K562 (cell line): ENCODE data around the gene ROR2. TPM values are rescaled to one million over a fixed set of nuclear protein-coding genes. Genes with fewer than 3 reads are reported as not detected.

Experiments used
- BHLHE40 ChIP-seq: IDR thresholded peaks from 2 replicates; pipeline ENCODE4 v1.6.1; 2011; ENCODE audit warnings: low read length, improper control_type of control experiment
- CREB3L1 ChIP-seq: fragments of 450-650 bp; IDR thresholded peaks from 2 replicates; pipeline ENCODE4 v1.6.1; 2014; ENCODE audit warnings: low read depth, mild to moderate bottlenecking, moderate library complexity, borderline replicate concordance
- HES1 ChIP-seq: fragments of 450-650 bp; IDR thresholded peaks from 2 replicates; pipeline ENCODE4 v1.6.1; 2016; ENCODE audit warnings: low read depth, mild to moderate bottlenecking, moderate library complexity
- HNRNPH1 ChIP-seq: fragments of 200-400 bp; formaldehyde crosslinking; optimal IDR thresholded peaks from 2 replicates; pipeline ENCODE3; 2017; ENCODE audit warnings: low read depth, mild to moderate bottlenecking, low read length, moderate library complexity
- MAFK ChIP-seq: IDR thresholded peaks from 2 replicates; pipeline ENCODE4 v1.6.1; 2011; ENCODE audit warnings: low read length, improper control_type of control experiment
- MECOM ChIP-seq: fragments of 250-450 bp; sonication (Bioruptor Pico); IDR thresholded peaks from 2 replicates; pipeline ENCODE4 v1.8.0; 2022; ENCODE audit warnings: inconsistent platforms
- NEUROD1 ChIP-seq: fragments of 150-350 bp; IDR thresholded peaks from 2 replicates; pipeline ENCODE4 v1.6.1; 2014; ENCODE audit warnings: borderline replicate concordance, low read length, low read depth; ENCODE audit not compliant: partially characterized antibody
- RBM39 ChIP-seq: fragments of 200-400 bp; formaldehyde crosslinking; optimal IDR thresholded peaks from 2 replicates; pipeline ENCODE3; 2018; ENCODE audit warnings: low read depth, low read length
- SAFB2 ChIP-seq: fragments of 200-400 bp; formaldehyde crosslinking; IDR thresholded peaks from 2 replicates; pipeline ENCODE4 v1.6.1; 2018; ENCODE audit warnings: borderline replicate concordance, low read length, low read depth, moderate library complexity; ENCODE audit not compliant: severe bottlenecking
- SIN3B ChIP-seq: fragments of 450-650 bp; IDR thresholded peaks from 2 replicates; pipeline ENCODE4 v1.6.1; 2017; ENCODE audit warnings: low read depth, mild to moderate bottlenecking, moderate library complexity
- ZBTB26 ChIP-seq: fragments of 450-650 bp; formaldehyde crosslinking; IDR thresholded peaks from 2 replicates; pipeline ENCODE4 v1.4.0; 2022; ENCODE audit warnings: missing genetic modification characterization
- polyA plus RNA-seq, 8 experiments: library from polyadenylated mRNA; depleted of rRNA in 4 of 8; stranded (reverse) in 5 of 8; unstranded in 3 of 8; fragments of >200 nt; fragmentation: Nextera tagmentation in 2 of 8; fragmentation: Illumina TruSeq in 1 of 8; extraction: Ambion mirVana in 2 of 8; extraction: Trizol in 1 of 8; gene quantifications; 2 replicates each; pipeline versions ENCODE4 v1.2.1 to v1.2.3, GENCODE V29; 2011 to 2014; ENCODE audit warnings: inconsistent platforms in 1 of 8, missing spikeins in 1 of 8
- total RNA-seq, 7 experiments: library from RNA; depleted of rRNA in 6 of 7; stranded (reverse); fragments of >200 nt in 6 of 7; fragmentation: Illumina TruSeq in 2 of 7; extraction: Trizol in 2 of 7; gene quantifications; 2 replicates each; pipeline versions ENCODE4 v1.2.1 to v1.2.3, GENCODE V29; 2011 to 2021; ENCODE audit warnings: low replicate concordance in 1 of 7
- TF ChIP-seq, protein P1 (sequence below), 3 experiments: fragments of 200-800 bp in 1 of 3; fragments of 250-450 bp in 1 of 3; fragments of 450-650 bp in 1 of 3; sonication (Bioruptor Pico) in 1 of 3; sonication (Bioruptor generic) in 1 of 3; formaldehyde crosslinking in 1 of 3; IDR thresholded peaks; 2 replicates each; pipeline versions ENCODE4 v1.6.1 to v1.8.0; 2016 to 2022; ENCODE audit warnings: mild to moderate bottlenecking in 2 of 3, missing genetic modification characterization in 2 of 3, missing compliant biosample characterization in 1 of 3, moderate library complexity in 1 of 3
- TF ChIP-seq, protein P2 (sequence below), 2 experiments: fragments of 450-650 bp; IDR thresholded peaks; 2 replicates each; pipeline ENCODE4 v1.6.1; 2016
- TF ChIP-seq, protein P3 (sequence below): fragments of 250-450 bp; sonication (Bioruptor Pico); IDR thresholded peaks from 2 replicates; pipeline ENCODE4 v1.5.0; 2021
- TF ChIP-seq, protein P4 (sequence below), 2 experiments: IDR thresholded peaks in 1 of 2; conservative IDR thresholded peaks in 1 of 2; 2 replicates each; pipeline ENCODE4 v1.6.1; 2016; ENCODE audit warnings: low read depth in 2 of 2, mild to moderate bottlenecking in 1 of 2, missing compliant biosample characterization in 1 of 2, missing genetic modification characterization in 1 of 2, moderate library complexity in 1 of 2

ROR2 gene
- total and polyA plus RNA-seq, 9 of the 15 experiments (the other 6 are each of a cell fraction or from before 2014, with no cell fraction given), result 5.6 to 33.8 (median 15.3) TPM

DNA sequence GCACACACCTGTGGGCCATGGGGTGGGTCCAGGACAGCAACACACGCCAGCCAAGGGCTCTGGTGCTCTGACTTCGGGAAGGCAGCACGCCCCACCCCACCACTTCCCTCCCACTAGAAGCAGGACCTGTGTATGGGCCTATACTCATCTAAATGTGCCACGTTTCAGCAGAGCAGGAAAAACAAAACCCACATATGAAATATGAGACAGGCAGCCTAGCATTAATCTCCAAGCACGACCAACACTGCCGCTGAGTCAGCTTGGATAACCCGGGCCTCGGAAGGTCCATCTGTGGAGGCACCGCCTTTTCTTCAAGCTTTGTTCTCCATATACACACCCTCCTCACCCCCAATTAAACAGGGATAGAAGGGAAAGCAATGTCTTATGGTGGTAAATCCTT is 203.1 kb downstream of the ROR2 start (continued):
- TF ChIP-seq, protein P1, sequence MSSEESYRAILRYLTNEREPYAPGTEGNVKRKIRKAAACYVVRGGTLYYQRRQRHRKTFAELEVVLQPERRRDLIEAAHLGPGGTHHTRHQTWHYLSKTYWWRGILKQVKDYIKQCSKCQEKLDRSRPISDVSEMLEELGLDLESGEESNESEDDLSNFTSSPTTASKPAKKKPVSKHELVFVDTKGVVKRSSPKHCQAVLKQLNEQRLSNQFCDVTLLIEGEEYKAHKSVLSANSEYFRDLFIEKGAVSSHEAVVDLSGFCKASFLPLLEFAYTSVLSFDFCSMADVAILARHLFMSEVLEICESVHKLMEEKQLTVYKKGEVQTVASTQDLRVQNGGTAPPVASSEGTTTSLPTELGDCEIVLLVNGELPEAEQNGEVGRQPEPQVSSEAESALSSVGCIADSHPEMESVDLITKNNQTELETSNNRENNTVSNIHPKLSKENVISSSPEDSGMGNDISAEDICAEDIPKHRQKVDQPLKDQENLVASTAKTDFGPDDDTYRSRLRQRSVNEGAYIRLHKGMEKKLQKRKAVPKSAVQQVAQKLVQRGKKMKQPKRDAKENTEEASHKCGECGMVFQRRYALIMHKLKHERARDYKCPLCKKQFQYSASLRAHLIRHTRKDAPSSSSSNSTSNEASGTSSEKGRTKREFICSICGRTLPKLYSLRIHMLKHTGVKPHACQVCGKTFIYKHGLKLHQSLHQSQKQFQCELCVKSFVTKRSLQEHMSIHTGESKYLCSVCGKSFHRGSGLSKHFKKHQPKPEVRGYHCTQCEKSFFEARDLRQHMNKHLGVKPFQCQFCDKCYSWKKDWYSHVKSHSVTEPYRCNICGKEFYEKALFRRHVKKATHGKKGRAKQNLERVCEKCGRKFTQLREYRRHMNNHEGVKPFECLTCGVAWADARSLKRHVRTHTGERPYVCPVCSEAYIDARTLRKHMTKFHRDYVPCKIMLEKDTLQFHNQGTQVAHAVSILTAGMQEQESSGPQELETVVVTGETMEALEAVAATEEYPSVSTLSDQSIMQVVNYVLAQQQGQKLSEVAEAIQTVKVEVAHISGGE (CRISPR knock-in tag; IDR thresholded peaks at IDR 0.05), result no peak
- no peak for TF ChIP-seq SAFB2
- no peak for TF ChIP-seq SIN3B
- peak; percentile 61 for TF ChIP-seq BHLHE40
- TF ChIP-seq, protein P2, sequence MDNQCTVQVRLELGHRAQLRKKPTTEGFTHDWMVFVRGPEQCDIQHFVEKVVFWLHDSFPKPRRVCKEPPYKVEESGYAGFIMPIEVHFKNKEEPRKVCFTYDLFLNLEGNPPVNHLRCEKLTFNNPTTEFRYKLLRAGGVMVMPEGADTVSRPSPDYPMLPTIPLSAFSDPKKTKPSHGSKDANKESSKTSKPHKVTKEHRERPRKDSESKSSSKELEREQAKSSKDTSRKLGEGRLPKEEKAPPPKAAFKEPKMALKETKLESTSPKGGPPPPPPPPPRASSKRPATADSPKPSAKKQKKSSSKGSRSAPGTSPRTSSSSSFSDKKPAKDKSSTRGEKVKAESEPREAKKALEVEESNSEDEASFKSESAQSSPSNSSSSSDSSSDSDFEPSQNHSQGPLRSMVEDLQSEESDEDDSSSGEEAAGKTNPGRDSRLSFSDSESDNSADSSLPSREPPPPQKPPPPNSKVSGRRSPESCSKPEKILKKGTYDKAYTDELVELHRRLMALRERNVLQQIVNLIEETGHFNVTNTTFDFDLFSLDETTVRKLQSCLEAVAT (IDR thresholded peaks at IDR 0.05), result no peak
- TF ChIP-seq RBM39, result no peak
- no peak for TF ChIP-seq NEUROD1
- no peak for TF ChIP-seq MECOM (CRISPR knock-in tag)
- TF ChIP-seq, protein P3, sequence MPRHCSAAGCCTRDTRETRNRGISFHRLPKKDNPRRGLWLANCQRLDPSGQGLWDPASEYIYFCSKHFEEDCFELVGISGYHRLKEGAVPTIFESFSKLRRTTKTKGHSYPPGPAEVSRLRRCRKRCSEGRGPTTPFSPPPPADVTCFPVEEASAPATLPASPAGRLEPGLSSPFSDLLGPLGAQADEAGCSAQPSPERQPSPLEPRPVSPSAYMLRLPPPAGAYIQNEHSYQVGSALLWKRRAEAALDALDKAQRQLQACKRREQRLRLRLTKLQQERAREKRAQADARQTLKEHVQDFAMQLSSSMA (CRISPR knock-in tag), result no peak
- TF ChIP-seq MAFK, result peak; percentile 64
- TF ChIP-seq HES1, result no peak
- no peak for TF ChIP-seq ZBTB26 (CRISPR knock-in tag)
- no peak for TF ChIP-seq HNRNPH1
- TF ChIP-seq, protein P4, sequence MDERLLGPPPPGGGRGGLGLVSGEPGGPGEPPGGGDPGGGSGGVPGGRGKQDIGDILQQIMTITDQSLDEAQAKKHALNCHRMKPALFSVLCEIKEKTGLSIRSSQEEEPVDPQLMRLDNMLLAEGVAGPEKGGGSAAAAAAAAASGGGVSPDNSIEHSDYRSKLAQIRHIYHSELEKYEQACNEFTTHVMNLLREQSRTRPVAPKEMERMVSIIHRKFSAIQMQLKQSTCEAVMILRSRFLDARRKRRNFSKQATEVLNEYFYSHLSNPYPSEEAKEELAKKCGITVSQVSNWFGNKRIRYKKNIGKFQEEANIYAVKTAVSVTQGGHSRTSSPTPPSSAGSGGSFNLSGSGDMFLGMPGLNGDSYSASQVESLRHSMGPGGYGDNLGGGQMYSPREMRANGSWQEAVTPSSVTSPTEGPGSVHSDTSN (CRISPR knock-in tag; IDR thresholded peaks at IDR 0.05; ENCODE audit: low read depth), result no peak
- TF ChIP-seq, protein P4 (tag; conservative IDR thresholded peaks at IDR 0.05; ENCODE audit: low read depth), result peak; percentile 60; the same call in 1 of the 2 replicates
- TF ChIP-seq CREB3L1, result peak; percentile 71; the same call in 1 of the 2 replicates
